DMS114 treated with DMSO at 0.1 percent for 48 hours (cell line): ENCODE measurements around the gene SCNN1A.

Experiments used
- DNase-seq: peaks from one replicate; lab custom pipeline; 2025; ENCODE audit not compliant: unreplicated experiment; lab: John Stamatoyannopoulos, UW

Gene SCNN1A

GRCh38 chr12:6322352-6322751, 53.0 kb downstream of the SCNN1A start:
- no peak for DNase-seq

- DNase-seq: no peak
Observed at GRCh38 chr12:6321905-6322304, 53.5 kb downstream of the SCNN1A start.

GRCh38 chr12:6319446-6319845, 55.9 kb downstream of the SCNN1A start:
- DNase-seq: no peak

GRCh38 chr12:6318440-6318879, 56.9 kb downstream of the SCNN1A start:
- no peak for DNase-seq

- DNase-seq: no peak
Observed at GRCh38 chr12:6317693-6318439, 57.5 kb downstream of the SCNN1A start.

GRCh38 chr12:6316921-6317692, 58.3 kb downstream of the SCNN1A start:
- DNase-seq: no peak

- no peak for DNase-seq
Observed at GRCh38 chr12:6315704-6316597, 59.4 kb downstream of the SCNN1A start.

- no peak for DNase-seq
Observed at GRCh38 chr12:6315184-6315583, 60.2 kb downstream of the SCNN1A start.

GRCh38 chr12:6314776-6315175, 60.6 kb downstream of the SCNN1A start:
- DNase-seq: no peak

- no peak for DNase-seq
Observed at GRCh38 chr12:6313326-6313940, 61.9 kb downstream of the SCNN1A start.

- DNase-seq: no peak
Observed at GRCh38 chr12:6312529-6313325, 62.6 kb downstream of the SCNN1A start.

GRCh38 chr12:6311822-6312528, 63.4 kb downstream of the SCNN1A start:
- DNase-seq: no peak

GRCh38 chr12:6310771-6311610, 64.4 kb downstream of the SCNN1A start:
- no peak for DNase-seq

GRCh38 chr12:6307529-6307928, 67.8 kb downstream of the SCNN1A start:
- no peak for DNase-seq

GRCh38 chr12:6306599-6307220, 68.7 kb downstream of the SCNN1A start:
- no peak for DNase-seq

- no peak for DNase-seq
Observed at GRCh38 chr12:6306151-6306550, 69.2 kb downstream of the SCNN1A start.

GRCh38 chr12:6303071-6303470, 72.3 kb downstream of the SCNN1A start:
- DNase-seq: no peak

GRCh38 chr12:6302621-6303020, 72.7 kb downstream of the SCNN1A start:
- DNase-seq: no peak
